Cardiac muscle cell (in vitro differentiated cells and primary cell): ENCODE results near the gene CDK5RAP2. TPM values are rescaled to one million over a fixed set of nuclear protein-coding genes. Genes with fewer than 3 reads are reported as not detected.
A peak's percentile ranks its signal among the peaks of the same experiment; 100 is the strongest.

ENCODE experiments used
- DNase-seq, 2 donors: peaks; one replicate each; pipeline versions ENCODE4 v3.0.0 to v3.0.0-alpha.2; 2010 to 2017; ENCODE audit warnings: low read depth in 1 of 2, low spot score in 1 of 2
- H3K27ac ChIP-seq: fragments of 200-600 bp; sonication (generic); 2 replicates; pipeline ENCODE4 v1.5.1; 2016
- H3K27me3 ChIP-seq: fragments of 200-600 bp; sonication (generic); 2 replicates; pipeline ENCODE4 v1.6.0; 2016; ENCODE audit warnings: control low read depth
- H3K36me3 ChIP-seq: fragments of 200-600 bp; sonication (generic); 2 replicates; pipeline ENCODE4 v1.5.1; 2016; ENCODE audit warnings: control low read depth
- H3K4me1 ChIP-seq: fragments of 200-600 bp; sonication (generic); 2 replicates; pipeline ENCODE4 v1.8.1; 2017; ENCODE audit warnings: low read depth, mild to moderate bottlenecking, mixed run types
- H3K4me3 ChIP-seq: fragments of 200-600 bp; sonication (generic); 2 replicates; pipeline ENCODE4 v1.5.1; 2016; ENCODE audit warnings: mild to moderate bottlenecking
- H3K9me3 ChIP-seq: fragments of 200-600 bp; sonication (generic); 2 replicates; pipeline ENCODE4 v1.5.1; 2017; ENCODE audit warnings: low read depth, mild to moderate bottlenecking, control low read depth
- CTCF ChIP-seq: IDR thresholded peaks from 2 replicates; pipeline ENCODE4 v1.5.1; 2012; ENCODE audit warnings: low read depth, mild to moderate bottlenecking, low read length
- polyA plus RNA-seq: library from polyadenylated mRNA; unstranded; fragments of >200 nt; fragmentation: Nextera tagmentation; extraction: Ambion mirVana; gene quantifications from 2 replicates; pipeline ENCODE4 v1.2.1, GENCODE V29; 2016
- total RNA-seq: library from RNA; depleted of rRNA; stranded (reverse); fragments of >200 nt; gene quantifications from 2 replicates; pipeline ENCODE4 v1.2.3, GENCODE V29; 2016

CDK5RAP2 gene
- total and polyA plus RNA-seq, 2 experiments from 2014 or later, result 33.5 to 60.4 TPM

GRCh38 chr9:120360510-120360909 is 219.5 kb downstream of the CDK5RAP2 start:
- Histone ChIP-seq H3K9me3 (no peaks in the 10 kb centered on the region), H3K4me1 (peaks cover 5% of the 10 kb centered on the region), H3K27me3 (no peaks in the 10 kb centered on the region), H3K36me3 (no peaks in the 10 kb centered on the region), H3K27ac (no peak overlapping the region), H3K4me3 (no peak overlapping the region)
- DNase-seq, result no peak
- no peak for TF ChIP-seq CTCF

DNA sequence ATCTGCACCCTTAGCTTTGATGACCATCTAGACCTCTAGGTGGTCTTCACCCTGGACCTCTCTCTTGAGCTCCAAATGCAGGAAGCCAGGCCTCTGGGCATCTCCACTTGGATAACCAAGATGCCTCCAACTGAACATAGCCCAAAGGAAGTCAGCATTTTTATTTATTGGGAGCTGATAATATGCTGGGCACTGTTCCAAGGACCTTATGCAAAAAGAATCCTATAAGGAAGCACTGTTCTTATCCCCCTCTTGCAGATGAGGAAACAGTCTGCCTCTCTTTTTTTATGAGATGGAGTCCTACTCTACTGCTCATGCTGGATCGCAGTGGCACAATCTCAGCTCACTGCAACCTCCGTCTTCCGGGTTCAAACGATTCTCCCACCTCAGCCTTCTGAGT is 219.9 kb downstream of the CDK5RAP2 start:
- DNase-seq, result peak in 1 of 2 donors; percentile 73
- Histone ChIP-seq H3K4me3 (no peak overlapping the region), H3K27ac (no peak overlapping the region), H3K27me3 (no peaks in the 10 kb centered on the region), H3K4me1 (peaks cover 5% of the 10 kb centered on the region), H3K36me3 (no peaks in the 10 kb centered on the region), H3K9me3 (no peaks in the 10 kb centered on the region)
- TF ChIP-seq CTCF, result no peak

- no peak for TF ChIP-seq CTCF
- no peak overlapping the region for H3K4me3 ChIP-seq
- no peak for DNase-seq
- no peaks in the 10 kb centered on the region for H3K36me3 ChIP-seq
- peaks cover 5% of the 10 kb centered on the region for H3K4me1 ChIP-seq
- no peaks in the 10 kb centered on the region for H3K9me3 ChIP-seq
- no peaks in the 10 kb centered on the region for H3K27me3 ChIP-seq
- no peak overlapping the region for H3K27ac ChIP-seq
Measured at GRCh38 chr9:120358877-120359276, 221.1 kb downstream of the CDK5RAP2 start.

- Histone ChIP-seq H3K27ac (no peak overlapping the region), H3K9me3 (no peaks in the 10 kb centered on the region), H3K4me3 (no peak overlapping the region), H3K4me1 (no peaks in the 10 kb centered on the region), H3K36me3 (no peaks in the 10 kb centered on the region), H3K27me3 (no peaks in the 10 kb centered on the region)
- peak; percentile 11 to 53 for DNase-seq
- no peak for TF ChIP-seq CTCF
Measured at GRCh38 chr9:120353506-120353905, 226.5 kb downstream of the CDK5RAP2 start.

DNA sequence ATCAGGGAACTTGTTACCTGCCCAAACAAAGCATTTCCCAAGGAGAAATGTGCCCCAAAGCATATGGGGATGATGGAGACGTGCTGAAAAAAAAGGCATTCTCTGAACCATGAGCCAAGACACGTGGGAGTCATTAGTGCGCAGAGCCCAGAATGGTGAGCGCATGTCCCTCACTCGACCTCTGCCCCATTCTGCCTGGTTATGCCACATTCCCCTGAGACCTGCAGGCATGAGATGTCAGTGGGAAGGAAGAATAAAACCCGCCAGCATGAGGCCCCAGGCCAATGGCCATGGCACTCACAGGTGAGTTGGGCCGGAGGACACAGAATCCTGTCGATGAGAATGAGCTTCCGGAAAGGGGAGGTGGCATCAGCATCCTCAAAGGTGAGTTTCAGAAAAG is 228.9 kb downstream of the CDK5RAP2 start:
- H3K9me3 ChIP-seq, result no peaks in the 10 kb centered on the region
- H3K4me1 ChIP-seq, result no peaks in the 10 kb centered on the region
- no peak overlapping the region for H3K27ac ChIP-seq
- H3K27me3 ChIP-seq, result no peaks in the 10 kb centered on the region
- no peaks in the 10 kb centered on the region for H3K36me3 ChIP-seq
- H3K4me3 ChIP-seq, result no peak overlapping the region
- TF ChIP-seq CTCF, result no peak
- DNase-seq, result no peak

DNA sequence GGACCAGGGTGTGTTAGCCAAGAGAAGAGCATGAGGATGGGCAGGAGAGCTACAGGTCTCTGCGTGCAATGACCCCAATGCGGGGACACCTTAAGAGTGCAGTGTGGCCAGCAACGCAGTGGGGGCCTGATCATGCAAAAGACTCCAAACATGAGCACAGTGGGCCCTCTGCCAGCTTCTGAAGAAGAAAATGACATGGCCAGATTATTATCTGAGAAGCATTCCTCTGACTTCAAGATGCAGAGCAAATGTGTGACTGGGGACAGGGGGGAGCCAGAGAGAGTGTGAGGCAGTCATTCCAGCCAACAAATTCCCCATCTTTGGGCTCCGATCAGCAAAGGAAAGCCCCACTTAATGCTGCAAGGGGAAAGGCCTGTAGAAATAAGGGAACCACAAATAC is 229.4 kb downstream of the CDK5RAP2 start:
- no peak for DNase-seq
- no peak overlapping the region for H3K27ac ChIP-seq
- no peak overlapping the region for H3K4me3 ChIP-seq
- no peaks in the 10 kb centered on the region for H3K36me3 ChIP-seq
- TF ChIP-seq CTCF, result no peak
- H3K27me3 ChIP-seq, result no peaks in the 10 kb centered on the region
- H3K9me3 ChIP-seq, result no peaks in the 10 kb centered on the region
- H3K4me1 ChIP-seq, result no peaks in the 10 kb centered on the region
